Glutamatergic neuron (in vitro differentiated cells): Measurements from ENCODE around the gene TAF6. TPM values are rescaled to one million over a fixed set of nuclear protein-coding genes. Genes with fewer than 3 reads are reported as not detected.

Experiments
- DNase-seq: peaks from one replicate; pipeline ENCODE4 v3.0.0; 2022
- H3K27ac Mint-ChIP-seq: one replicate; pipeline ENCODE4 v1.8.0; 2020; ENCODE audit warnings: mild to moderate bottlenecking, mixed read lengths, inconsistent platforms; ENCODE audit not compliant: unreplicated experiment
- H3K27me3 Mint-ChIP-seq: one replicate; pipeline ENCODE4 v1.8.0; 2020; ENCODE audit warnings: mild to moderate bottlenecking, moderate library complexity, mixed read lengths, inconsistent platforms; ENCODE audit not compliant: unreplicated experiment
- H3K36me3 Mint-ChIP-seq: one replicate; pipeline ENCODE4 v1.8.0; 2020; ENCODE audit warnings: mild to moderate bottlenecking, mixed read lengths, inconsistent platforms; ENCODE audit not compliant: unreplicated experiment
- H3K4me1 Mint-ChIP-seq: one replicate; pipeline ENCODE4 v1.8.0; 2020; ENCODE audit warnings: mild to moderate bottlenecking, low read depth, mixed read lengths, inconsistent platforms; ENCODE audit not compliant: unreplicated experiment
- H3K4me3 Mint-ChIP-seq: one replicate; pipeline ENCODE4 v1.8.0; 2020; ENCODE audit warnings: mild to moderate bottlenecking, mixed read lengths, inconsistent platforms; ENCODE audit not compliant: unreplicated experiment
- H3K9me3 Mint-ChIP-seq: one replicate; pipeline ENCODE4 v1.8.0; 2020; ENCODE audit warnings: mild to moderate bottlenecking, moderate library complexity, mixed read lengths, inconsistent platforms; ENCODE audit not compliant: unreplicated experiment
- total RNA-seq: library from RNA; stranded (reverse); fragmentation: NEBNext Ultra II Directional; extraction: Animal tissue kit (Norgen Biotek cat#: 25700); gene quantifications from one replicate; pipeline ENCODE4 v1.2.1, GENCODE V29; 2021; ENCODE audit not compliant: unreplicated experiment
- TF ChIP-seq, protein P1 (sequence below): fragments of 200-600 bp; sonication (generic); IDR thresholded peaks from one replicate; pipeline ENCODE4 v1.5.0; 2021; ENCODE audit not compliant: partially characterized antibody, unreplicated experiment

The TAF6 gene
- total RNA-seq, 1 donor from 2014 or later = 63.1 TPM

DNA sequence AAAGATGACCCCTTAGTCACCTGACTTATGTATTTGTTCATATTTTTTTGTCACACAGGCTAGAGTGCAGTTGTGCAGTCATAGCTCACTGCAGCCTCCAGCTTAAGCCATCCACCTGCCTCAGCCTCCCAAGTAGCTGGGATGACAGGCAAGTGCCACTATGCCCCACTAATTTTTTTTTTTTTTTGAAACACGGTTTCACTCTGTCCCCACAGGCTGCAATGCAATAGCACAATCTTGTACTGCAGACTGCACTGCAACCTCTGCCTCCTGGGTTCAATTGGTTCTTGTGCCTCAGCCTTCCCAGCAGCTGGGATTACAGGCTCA, 9.4 kb upstream of the TAF6 start:
- Mint-ChIP-seq H3K27me3 (peaks cover 7% of the 10 kb centered on the region), H3K4me3 (peak overlapping the region; percentile 83), H3K9me3 (peaks cover 2% of the 10 kb centered on the region), H3K4me1 (peaks cover 3% of the 10 kb centered on the region), H3K36me3 (no peaks in the 10 kb centered on the region), H3K27ac (peak overlapping the region; percentile 38)
- no peak for DNase-seq
- TF ChIP-seq, protein P1, sequence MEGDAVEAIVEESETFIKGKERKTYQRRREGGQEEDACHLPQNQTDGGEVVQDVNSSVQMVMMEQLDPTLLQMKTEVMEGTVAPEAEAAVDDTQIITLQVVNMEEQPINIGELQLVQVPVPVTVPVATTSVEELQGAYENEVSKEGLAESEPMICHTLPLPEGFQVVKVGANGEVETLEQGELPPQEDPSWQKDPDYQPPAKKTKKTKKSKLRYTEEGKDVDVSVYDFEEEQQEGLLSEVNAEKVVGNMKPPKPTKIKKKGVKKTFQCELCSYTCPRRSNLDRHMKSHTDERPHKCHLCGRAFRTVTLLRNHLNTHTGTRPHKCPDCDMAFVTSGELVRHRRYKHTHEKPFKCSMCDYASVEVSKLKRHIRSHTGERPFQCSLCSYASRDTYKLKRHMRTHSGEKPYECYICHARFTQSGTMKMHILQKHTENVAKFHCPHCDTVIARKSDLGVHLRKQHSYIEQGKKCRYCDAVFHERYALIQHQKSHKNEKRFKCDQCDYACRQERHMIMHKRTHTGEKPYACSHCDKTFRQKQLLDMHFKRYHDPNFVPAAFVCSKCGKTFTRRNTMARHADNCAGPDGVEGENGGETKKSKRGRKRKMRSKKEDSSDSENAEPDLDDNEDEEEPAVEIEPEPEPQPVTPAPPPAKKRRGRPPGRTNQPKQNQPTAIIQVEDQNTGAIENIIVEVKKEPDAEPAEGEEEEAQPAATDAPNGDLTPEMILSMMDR = no peak

DNA sequence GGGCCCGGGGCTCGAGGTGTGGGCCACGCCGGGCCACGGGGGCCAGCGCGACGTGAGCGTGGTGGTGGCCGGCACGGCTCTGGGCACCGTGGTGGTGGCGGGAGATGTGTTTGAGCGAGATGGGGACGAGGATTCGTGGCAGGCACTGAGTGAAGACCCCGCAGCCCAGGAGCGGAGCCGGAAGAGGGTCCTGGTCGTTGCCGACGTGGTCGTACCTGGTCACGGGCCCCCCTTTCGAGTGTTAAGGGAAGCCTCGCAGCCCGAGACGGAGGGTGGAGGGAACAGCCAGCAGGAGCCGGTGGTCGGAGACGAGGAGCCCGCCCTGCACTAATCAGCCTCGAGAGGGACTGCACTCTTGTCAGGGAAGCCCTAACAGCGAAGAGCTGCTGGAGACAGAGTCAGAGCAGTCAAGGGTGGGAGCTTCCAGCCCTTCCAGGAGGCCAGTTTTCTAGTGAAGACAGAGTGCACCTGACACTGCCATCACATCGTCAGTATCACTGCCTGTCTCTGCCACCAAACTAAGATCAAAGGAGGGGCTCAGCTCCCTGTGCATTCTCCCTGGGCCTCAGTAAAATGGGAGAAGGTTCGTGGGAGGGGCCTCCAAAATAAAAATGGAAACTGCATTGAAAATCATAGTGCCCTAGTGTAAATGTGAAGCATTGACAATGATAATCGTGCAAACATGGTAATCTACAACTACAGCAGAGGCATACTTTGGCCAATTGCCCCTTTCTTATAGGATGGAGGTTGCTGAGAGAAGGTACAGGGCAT, 8.9 kb upstream of the TAF6 start:
- DNase-seq = peak; percentile 56
- Mint-ChIP-seq H3K9me3 (peaks cover 2% of the 10 kb centered on the region), H3K27me3 (peaks cover 7% of the 10 kb centered on the region), H3K4me3 (peak overlapping the region; percentile 83), H3K27ac (peak overlapping the region; percentile 38), H3K36me3 (no peaks in the 10 kb centered on the region), H3K4me1 (peaks cover 3% of the 10 kb centered on the region)
- TF ChIP-seq, protein P1 = no peak

DNA sequence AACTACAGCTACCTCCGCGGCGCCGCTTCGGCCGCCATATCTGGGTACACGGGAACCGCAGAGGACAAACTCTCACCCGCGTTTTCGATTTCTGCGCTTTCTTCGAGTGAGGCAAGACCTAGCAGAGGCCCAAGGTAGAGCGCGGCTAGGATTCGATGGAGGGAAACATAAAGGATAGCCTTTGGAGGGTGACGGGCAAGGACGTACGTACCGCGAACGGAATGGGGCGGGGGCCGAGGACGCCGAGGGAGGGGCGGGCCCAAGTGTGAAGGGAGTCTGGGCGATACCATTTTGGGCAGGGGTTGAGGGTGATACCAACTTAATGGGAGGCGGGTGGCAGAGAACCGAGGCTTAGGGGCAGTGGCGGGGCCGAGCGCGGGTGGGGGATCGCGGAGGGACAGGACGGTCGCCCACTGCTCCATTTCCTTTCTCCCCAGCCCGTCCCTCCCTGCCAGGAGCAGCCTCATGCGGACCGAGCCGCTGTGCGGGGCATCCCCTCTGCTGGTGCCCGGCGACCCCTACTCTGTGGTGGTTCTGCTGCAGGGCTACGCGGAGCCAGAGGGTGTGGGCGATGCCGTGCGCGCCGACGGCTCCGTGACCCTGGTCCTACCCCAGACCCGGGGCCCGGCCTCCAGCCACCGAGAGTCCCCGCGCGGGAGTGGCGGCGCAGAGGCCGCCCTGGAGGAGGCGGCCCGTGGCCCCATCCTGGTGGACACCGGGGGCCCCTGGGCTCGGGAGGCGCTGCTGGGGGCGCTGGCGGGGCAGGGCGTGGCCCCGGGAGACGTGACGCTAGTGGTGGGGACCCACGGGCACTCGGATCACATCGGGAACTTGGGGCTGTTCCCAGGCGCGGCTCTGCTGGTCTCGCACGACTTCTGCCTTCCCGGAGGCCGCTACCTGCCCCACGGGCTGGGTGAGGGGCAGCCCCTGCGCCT, 8.0 kb upstream of the TAF6 start, which contains the start of gene MBLAC1:
TSS of gene MBLAC1 (plus strand) at position 37 of the 935 bp plus-strand sequence. CDS start at position 466, 429 bp downstream.
- TF ChIP-seq, protein P1 = no peak
- H3K4me1 Mint-ChIP-seq = no peaks in the 10 kb centered on the region
- H3K27me3 Mint-ChIP-seq = peaks cover 7% of the 10 kb centered on the region
- peak; percentile 91 for DNase-seq
- no peaks in the 10 kb centered on the region for H3K36me3 Mint-ChIP-seq
- H3K27ac Mint-ChIP-seq = peak within 1 kb of the TSS; percentile 99
- peaks cover 2% of the 10 kb centered on the region for H3K9me3 Mint-ChIP-seq
- H3K4me3 Mint-ChIP-seq = peak within 1 kb of the TSS; percentile 96

DNA sequence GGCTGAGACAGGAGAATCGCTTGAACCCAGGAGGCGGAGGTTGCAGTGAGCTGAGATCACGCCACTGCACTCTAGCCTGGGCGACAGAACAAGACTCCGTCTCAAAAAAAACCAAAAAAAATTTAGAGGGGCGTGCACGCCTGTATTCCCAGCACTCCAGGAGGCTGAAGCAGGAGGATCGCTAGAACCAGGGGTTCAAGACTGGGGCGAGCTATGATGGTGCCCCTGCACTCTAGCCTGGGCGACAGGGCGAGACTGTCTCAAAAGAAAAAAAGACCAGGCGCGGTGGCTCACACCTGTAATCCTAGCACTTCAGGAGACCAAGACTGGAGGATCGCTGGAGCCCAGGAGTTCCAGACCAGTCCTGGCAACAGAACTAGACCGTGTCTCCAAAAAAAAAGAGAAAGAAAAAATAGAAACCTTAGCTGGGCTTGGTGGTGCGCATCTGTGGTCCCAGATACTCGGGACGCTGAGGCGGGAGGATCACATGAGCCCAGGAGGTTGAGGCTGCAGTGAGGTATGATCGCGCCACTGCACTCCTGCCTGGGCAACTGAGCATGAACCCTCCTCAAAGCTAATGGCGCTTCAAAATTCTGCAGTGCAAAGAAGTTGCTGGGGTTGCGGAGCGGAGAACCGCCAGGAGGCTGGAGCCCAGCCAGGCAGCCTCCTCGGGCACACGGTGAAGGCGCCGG, 7.2 kb upstream of the TAF6 start:
- H3K4me3 Mint-ChIP-seq = peak overlapping the region; percentile 96
- peaks cover 7% of the 10 kb centered on the region for H3K27me3 Mint-ChIP-seq
- TF ChIP-seq, protein P1 = no peak
- DNase-seq = no peak
- H3K9me3 Mint-ChIP-seq = peaks cover 4% of the 10 kb centered on the region
- peak overlapping the region; percentile 99 for H3K27ac Mint-ChIP-seq
- no peaks in the 10 kb centered on the region for H3K4me1 Mint-ChIP-seq
- H3K36me3 Mint-ChIP-seq = no peaks in the 10 kb centered on the region
